Neural cell (in vitro differentiated cells): ENCODE measurements around the gene COL4A1.
A peak's percentile ranks its signal among the peaks of the same experiment; 100 is the strongest.

Source experiments
- CTCF ChIP-seq: fragments of 450-650 bp; IDR thresholded peaks from 2 replicates; pipeline ENCODE4 v1.5.1; 2014; ENCODE audit warnings: antibody characterized with exemption, mild to moderate bottlenecking, moderate library complexity; ENCODE audit not compliant: poor library complexity, severe bottlenecking
- EZH2 ChIP-seq: fragments of 200-600, 300-800 bp; shearing (Covaris generic), sonication (generic); IDR thresholded peaks from 2 replicates; pipeline ENCODE4 v1.6.1; 2014; ENCODE audit warnings: antibody characterized with exemption, low read length, borderline replicate concordance, mild to moderate bottlenecking; ENCODE audit not compliant: insufficient read depth, poor library complexity, severe bottlenecking
- POLR2AphosphoS5 ChIP-seq: IDR thresholded peaks from 2 replicates; pipeline ENCODE4 v1.6.1; 2012
- TAF1 ChIP-seq: IDR thresholded peaks from 2 replicates; pipeline ENCODE4 v1.6.1; 2012; ENCODE audit warnings: low read depth

- TF ChIP-seq CTCF, result peak; percentile 26
- TF ChIP-seq EZH2, result no peak
- TF ChIP-seq TAF1, result no peak
- no peak for TF ChIP-seq POLR2AphosphoS5
These were observed 190.9 kb downstream of the COL4A1 start for GRCh38 chr13:110116072-110116487.
